Measurements from ENCODE around the gene TLNRD1.

Gene TLNRD1

GRCh38 chr15:81050805-81051204 is 50.1 kb downstream of the TLNRD1 start:
- Histone ChIP-seq H3K27ac (ENCODE audit: low read length) (no peak overlapping the region), H3K36me3 (ENCODE audit: control insufficient read depth, low read depth, low read length) (no peaks in the 10 kb centered on the region), H3K4me1 (ENCODE audit: control insufficient read depth, low read depth, low read length) (no peaks in the 10 kb centered on the region)

GRCh38 chr15:81052046-81052445 is 51.3 kb downstream of the TLNRD1 start:
- H3K9me3 ChIP-seq (ENCODE audit: control insufficient read depth, low read depth, low read length) = no peaks in the 10 kb centered on the region
- H3K36me3 ChIP-seq (ENCODE audit: control insufficient read depth, low read depth, low read length) = no peaks in the 10 kb centered on the region
- no peak overlapping the region for H3K9ac ChIP-seq (ENCODE audit: low read length)
- no peak overlapping the region for H3K27ac ChIP-seq (ENCODE audit: low read length)
- H3K27me3 ChIP-seq (ENCODE audit: control insufficient read depth, insufficient read depth, low read length) = no peaks in the 10 kb centered on the region
- H3K4me3 ChIP-seq (ENCODE audit: low read length) = no peak overlapping the region
- H3K4me1 ChIP-seq (ENCODE audit: control insufficient read depth, low read depth, low read length) = no peaks in the 10 kb centered on the region

More at GRCh38 chr15:81050805-81051204, 50.1 kb downstream of the TLNRD1 start:
- Histone ChIP-seq H3K9ac (ENCODE audit: low read length) (no peak overlapping the region), H3K27me3 (ENCODE audit: control insufficient read depth, insufficient read depth, low read length) (no peaks in the 10 kb centered on the region), H3K4me3 (ENCODE audit: low read length) (no peak overlapping the region), H3K9me3 (ENCODE audit: control insufficient read depth, low read depth, low read length) (no peaks in the 10 kb centered on the region)

- Histone ChIP-seq H3K27me3 (ENCODE audit: control insufficient read depth, insufficient read depth, low read length) (no peaks in the 10 kb centered on the region), H3K36me3 (ENCODE audit: control insufficient read depth, low read depth, low read length) (no peaks in the 10 kb centered on the region), H3K4me3 (ENCODE audit: low read length) (no peak overlapping the region), H3K9me3 (ENCODE audit: control insufficient read depth, low read depth, low read length) (no peaks in the 10 kb centered on the region), H3K27ac (ENCODE audit: low read length) (no peak overlapping the region), H3K9ac (ENCODE audit: low read length) (no peak overlapping the region), H3K4me1 (ENCODE audit: control insufficient read depth, low read depth, low read length) (no peaks in the 10 kb centered on the region)
Measured at GRCh38 chr15:81053621-81054020, 52.9 kb downstream of the TLNRD1 start.

- Histone ChIP-seq H3K36me3 (ENCODE audit: control insufficient read depth, low read depth, low read length) (no peaks in the 10 kb centered on the region), H3K9ac (ENCODE audit: low read length) (no peak overlapping the region), H3K27ac (ENCODE audit: low read length) (no peak overlapping the region), H3K27me3 (ENCODE audit: control insufficient read depth, insufficient read depth, low read length) (no peaks in the 10 kb centered on the region), H3K4me1 (ENCODE audit: control insufficient read depth, low read depth, low read length) (no peaks in the 10 kb centered on the region), H3K9me3 (ENCODE audit: control insufficient read depth, low read depth, low read length) (no peaks in the 10 kb centered on the region), H3K4me3 (ENCODE audit: low read length) (no peak overlapping the region)
Measured at GRCh38 chr15:81054236-81054635, 53.5 kb downstream of the TLNRD1 start.
